ENCODE results near the gene GDNF.

GRCh38 chr5:37842048-37842447 is 2.2 kb upstream of the GDNF start:
- TF ChIP-seq HDGF (IDR thresholded peaks at IDR 0.05; ENCODE audit: borderline replicate concordance) (no peak), L3MBTL2 (conservative IDR thresholded peaks at IDR 0.05) (no peak), SP1 (IDR thresholded peaks at IDR 0.05) (no peak), FOXM1 (IDR thresholded peaks at IDR 0.05; ENCODE audit: borderline replicate concordance) (no peak)
